ENCODE measurements around the gene ALKAL2. TPM values are rescaled to one million over a fixed set of nuclear protein-coding genes. Genes with fewer than 3 reads are reported as not detected.

ALKAL2 gene
- polyA plus RNA-seq, 1 of the 3 experiments (the other 2 are of a cell fraction) = not detected

DNA sequence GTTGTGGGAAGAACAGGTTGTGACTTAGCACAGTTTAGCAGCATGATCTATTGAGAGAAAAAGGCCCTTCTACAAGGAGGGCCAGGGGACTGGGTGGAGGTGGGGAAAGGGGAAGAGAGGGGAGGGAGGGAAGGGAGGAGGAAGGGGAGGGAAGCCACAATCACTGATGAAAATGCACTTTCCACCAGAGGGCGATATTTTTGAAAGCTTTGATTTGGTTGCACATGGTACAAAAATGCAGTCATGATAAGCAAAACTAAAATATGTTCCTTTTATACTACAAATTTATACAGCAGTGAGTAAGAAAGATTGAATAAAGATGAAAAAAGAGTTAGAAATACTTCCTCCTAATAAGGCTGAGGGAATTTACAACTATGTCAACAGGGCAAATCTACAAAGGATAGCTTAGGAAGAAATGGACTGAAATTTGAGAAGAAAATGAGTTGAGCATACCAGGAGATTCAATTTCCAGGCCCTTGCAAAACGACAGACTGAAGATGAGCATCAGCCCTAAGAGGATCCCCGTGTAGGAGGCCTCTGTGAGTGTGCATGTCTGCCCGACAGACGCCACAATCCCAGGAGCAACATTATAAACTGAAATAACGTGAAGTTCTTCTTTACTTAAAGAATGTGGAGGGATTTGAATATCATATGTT is 41.3 kb downstream of the ALKAL2 start:
- WGBS (ENCODE audit: low lambda C conversion rate) = 59% methylated on average over 6 of the region's 6 CpGs
- H3K4me2 ChIP-seq = no peak overlapping the region
- peak; percentile 61 for DNase-seq
- no peak for TF ChIP-seq CHD2 (IDR thresholded peaks at IDR 0.05; ENCODE audit: low read length, partially characterized antibody)
- no peak for TF ChIP-seq GABPA (IDR thresholded peaks at IDR 0.05; ENCODE audit: low read depth)
- TF ChIP-seq USF2 (IDR thresholded peaks at IDR 0.05; ENCODE audit: borderline replicate concordance, low read depth, low read length) = no peak
- no peak for TF ChIP-seq REST (IDR thresholded peaks at IDR 0.05; ENCODE audit: low read depth, low read length)
- TF ChIP-seq FOXM1 (IDR thresholded peaks at IDR 0.05; ENCODE audit: low read depth) = no peak
- TF ChIP-seq, protein P1, sequence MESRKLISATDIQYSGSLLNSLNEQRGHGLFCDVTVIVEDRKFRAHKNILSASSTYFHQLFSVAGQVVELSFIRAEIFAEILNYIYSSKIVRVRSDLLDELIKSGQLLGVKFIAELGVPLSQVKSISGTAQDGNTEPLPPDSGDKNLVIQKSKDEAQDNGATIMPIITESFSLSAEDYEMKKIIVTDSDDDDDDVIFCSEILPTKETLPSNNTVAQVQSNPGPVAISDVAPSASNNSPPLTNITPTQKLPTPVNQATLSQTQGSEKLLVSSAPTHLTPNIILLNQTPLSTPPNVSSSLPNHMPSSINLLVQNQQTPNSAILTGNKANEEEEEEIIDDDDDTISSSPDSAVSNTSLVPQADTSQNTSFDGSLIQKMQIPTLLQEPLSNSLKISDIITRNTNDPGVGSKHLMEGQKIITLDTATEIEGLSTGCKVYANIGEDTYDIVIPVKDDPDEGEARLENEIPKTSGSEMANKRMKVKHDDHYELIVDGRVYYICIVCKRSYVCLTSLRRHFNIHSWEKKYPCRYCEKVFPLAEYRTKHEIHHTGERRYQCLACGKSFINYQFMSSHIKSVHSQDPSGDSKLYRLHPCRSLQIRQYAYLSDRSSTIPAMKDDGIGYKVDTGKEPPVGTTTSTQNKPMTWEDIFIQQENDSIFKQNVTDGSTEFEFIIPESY (IDR thresholded peaks at IDR 0.05; ENCODE audit: borderline replicate concordance, low read depth) = no peak
- TF ChIP-seq RAD21 (IDR thresholded peaks at IDR 0.05; ENCODE audit: low read length) = peak; percentile 59
- peak; percentile 73 for TF ChIP-seq CTCF (IDR thresholded peaks at IDR 0.05)
- TF ChIP-seq SMC3 (IDR thresholded peaks at IDR 0.05; ENCODE audit: low read depth, low read length) = peak; percentile 58
- TF ChIP-seq YY1 (IDR thresholded peaks at IDR 0.05; ENCODE audit: low read depth) = no peak
- TF ChIP-seq RXRA (IDR thresholded peaks at IDR 0.05; ENCODE audit: borderline replicate concordance, low read depth) = no peak
- no peak for TF ChIP-seq POLR2AphosphoS5 (IDR thresholded peaks at IDR 0.05; ENCODE audit: low read depth, low read length)
- TF ChIP-seq RFX5 (IDR thresholded peaks at IDR 0.05; ENCODE audit: low read length) = no peak
- TF ChIP-seq NRF1 (IDR thresholded peaks at IDR 0.05; ENCODE audit: low read depth, low read length) = no peak
- no peak for TF ChIP-seq GATA2 (CRISPR knock-in tag; IDR thresholded peaks at IDR 0.05)
- TF ChIP-seq NFIC (IDR thresholded peaks at IDR 0.05; ENCODE audit: borderline replicate concordance) = no peak
- TF ChIP-seq RCOR1 (IDR thresholded peaks at IDR 0.05; ENCODE audit: low read length) = no peak
- TF ChIP-seq SIN3A (IDR thresholded peaks at IDR 0.05; ENCODE audit: borderline replicate concordance, low read depth, low read length) = no peak
- TF ChIP-seq, protein P2, sequence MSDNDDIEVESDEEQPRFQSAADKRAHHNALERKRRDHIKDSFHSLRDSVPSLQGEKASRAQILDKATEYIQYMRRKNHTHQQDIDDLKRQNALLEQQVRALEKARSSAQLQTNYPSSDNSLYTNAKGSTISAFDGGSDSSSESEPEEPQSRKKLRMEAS (IDR thresholded peaks at IDR 0.05; ENCODE audit: low read depth) = peak; percentile 46; the same call in 1 of the 2 replicates
- no peak for TF ChIP-seq EP300 (IDR thresholded peaks at IDR 0.05; ENCODE audit: borderline replicate concordance in 1 of 2, low read depth in 1 of 2, low read length in 1 of 2)
- TF ChIP-seq, protein P3, sequence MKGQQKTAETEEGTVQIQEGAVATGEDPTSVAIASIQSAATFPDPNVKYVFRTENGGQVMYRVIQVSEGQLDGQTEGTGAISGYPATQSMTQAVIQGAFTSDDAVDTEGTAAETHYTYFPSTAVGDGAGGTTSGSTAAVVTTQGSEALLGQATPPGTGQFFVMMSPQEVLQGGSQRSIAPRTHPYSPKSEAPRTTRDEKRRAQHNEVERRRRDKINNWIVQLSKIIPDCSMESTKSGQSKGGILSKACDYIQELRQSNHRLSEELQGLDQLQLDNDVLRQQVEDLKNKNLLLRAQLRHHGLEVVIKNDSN (IDR thresholded peaks at IDR 0.05; ENCODE audit: borderline replicate concordance, low read depth) = no peak
- TF ChIP-seq FOSL2 (IDR thresholded peaks at IDR 0.05; ENCODE audit: borderline replicate concordance, low read depth) = no peak
- no peak for TF ChIP-seq TAF1 (IDR thresholded peaks at IDR 0.05; ENCODE audit: borderline replicate concordance, low read depth, low read length)
- TF ChIP-seq MXI1 (IDR thresholded peaks at IDR 0.05; ENCODE audit: low read depth, low read length) = peak; percentile 44; the same call in 1 of the 2 replicates

More for the DNA sequence above, 41.3 kb downstream of the ALKAL2 start:
- Histone ChIP-seq H3K79me2 (ENCODE audit: insufficient read depth) (no peaks in the 10 kb centered on the region), H3K27ac (ENCODE audit: low read depth in 2 of 2, low read length in 1 of 2) (peak overlapping the region in 1 of 2 experiments; percentile 11; a peak in 1 of 4 replicates), H3K27me3 (ENCODE audit: insufficient read depth) (no peaks in the 10 kb centered on the region), H4K20me1 (ENCODE audit: insufficient read depth) (no peaks in the 10 kb centered on the region), H3K9ac (no peak overlapping the region), H3K4me1 (ENCODE audit: control insufficient read depth in 1 of 2, insufficient read depth in 2 of 2, low read depth in 1 of 2, low read length in 1 of 2) (peaks cover 4 to 5% of the 10 kb centered on the region in 2 experiments; a peak in 2 of 4 replicates), H3F3A (replicated peaks; ENCODE audit: insufficient read depth) (peaks cover 11% of the 10 kb centered on the region), H2AFZ (ENCODE audit: low read depth) (no peak overlapping the region), H3K9me3 (peaks cover 4% of the 10 kb centered on the region; the same call in 1 of the 2 replicates), H3K4me3 (ENCODE audit: low read depth in 2 of 2, low read length in 1 of 2) (no peak overlapping the region), H3K9me2 (no peaks in the 10 kb centered on the region), H3K36me3 (replicated peaks in 1 of 2; ENCODE audit: control insufficient read depth in 1 of 2, insufficient read depth in 2 of 2, low read length in 1 of 2) (peaks cover 77 to 79% of the 10 kb centered on the region in 2 experiments)
- POLR2A ChIA-PET = no interaction called here
- CTCF ChIA-PET = interaction anchor here (0.6 to 2.8 kb wide), 22 partner anchors 9 to 636 kb away, joined by 3 to 26 read pairs (median 4); partner anchors contain the start of gene ALKAL2

Data from SK-N-SH (cell line).